C4-2B (cell line): ENCODE results near the gene ARL2BP.

ENCODE experiments used
- H3K27ac ChIP-seq: fragments of 450-650 bp; 2 replicates; pipeline ENCODE4 v1.5.1; 2017
- ZFX ChIP-seq: fragments of 450-650 bp; IDR thresholded peaks from 2 replicates; pipeline ENCODE4 v1.6.1; 2017
- TF ChIP-seq, protein P1 (sequence below): fragments of 450-650 bp; conservative IDR thresholded peaks from 2 replicates; pipeline ENCODE4 v1.5.1; 2017; ENCODE audit warnings: mild to moderate bottlenecking

ARL2BP gene

GRCh38 chr16:57258910-57259475 is 13.9 kb downstream of the ARL2BP start:
- no peak for TF ChIP-seq ZFX
- TF ChIP-seq, protein P1, sequence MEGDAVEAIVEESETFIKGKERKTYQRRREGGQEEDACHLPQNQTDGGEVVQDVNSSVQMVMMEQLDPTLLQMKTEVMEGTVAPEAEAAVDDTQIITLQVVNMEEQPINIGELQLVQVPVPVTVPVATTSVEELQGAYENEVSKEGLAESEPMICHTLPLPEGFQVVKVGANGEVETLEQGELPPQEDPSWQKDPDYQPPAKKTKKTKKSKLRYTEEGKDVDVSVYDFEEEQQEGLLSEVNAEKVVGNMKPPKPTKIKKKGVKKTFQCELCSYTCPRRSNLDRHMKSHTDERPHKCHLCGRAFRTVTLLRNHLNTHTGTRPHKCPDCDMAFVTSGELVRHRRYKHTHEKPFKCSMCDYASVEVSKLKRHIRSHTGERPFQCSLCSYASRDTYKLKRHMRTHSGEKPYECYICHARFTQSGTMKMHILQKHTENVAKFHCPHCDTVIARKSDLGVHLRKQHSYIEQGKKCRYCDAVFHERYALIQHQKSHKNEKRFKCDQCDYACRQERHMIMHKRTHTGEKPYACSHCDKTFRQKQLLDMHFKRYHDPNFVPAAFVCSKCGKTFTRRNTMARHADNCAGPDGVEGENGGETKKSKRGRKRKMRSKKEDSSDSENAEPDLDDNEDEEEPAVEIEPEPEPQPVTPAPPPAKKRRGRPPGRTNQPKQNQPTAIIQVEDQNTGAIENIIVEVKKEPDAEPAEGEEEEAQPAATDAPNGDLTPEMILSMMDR = no peak
- H3K27ac ChIP-seq = no peak overlapping the region

GRCh38 chr16:57260294-57260929 is 15.4 kb downstream of the ARL2BP start:
- no peak for TF ChIP-seq ZFX
- TF ChIP-seq, protein P1 = no peak
- no peak overlapping the region for H3K27ac ChIP-seq

DNA sequence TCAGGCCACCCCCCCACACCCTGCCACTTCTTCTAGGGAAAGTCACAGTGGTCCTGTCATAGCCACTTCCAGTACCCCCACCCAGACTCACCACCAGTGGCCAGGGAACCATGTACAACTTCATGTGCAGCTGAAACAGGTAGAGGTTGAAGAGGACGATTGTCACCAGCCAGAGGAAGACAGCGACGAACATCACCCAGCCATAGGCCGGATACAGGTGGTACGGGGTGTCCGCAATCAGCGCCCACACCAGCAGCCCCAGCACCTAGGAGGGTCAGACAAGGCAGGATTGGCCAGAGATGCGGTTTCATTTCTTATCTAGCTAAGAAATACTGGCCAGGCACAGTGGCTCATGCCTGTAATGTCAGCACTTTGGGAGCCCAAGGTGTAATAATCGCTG is 16.7 kb downstream of the ARL2BP start:
- no peak overlapping the region for H3K27ac ChIP-seq
- TF ChIP-seq ZFX = no peak
- TF ChIP-seq, protein P1 = no peak

DNA sequence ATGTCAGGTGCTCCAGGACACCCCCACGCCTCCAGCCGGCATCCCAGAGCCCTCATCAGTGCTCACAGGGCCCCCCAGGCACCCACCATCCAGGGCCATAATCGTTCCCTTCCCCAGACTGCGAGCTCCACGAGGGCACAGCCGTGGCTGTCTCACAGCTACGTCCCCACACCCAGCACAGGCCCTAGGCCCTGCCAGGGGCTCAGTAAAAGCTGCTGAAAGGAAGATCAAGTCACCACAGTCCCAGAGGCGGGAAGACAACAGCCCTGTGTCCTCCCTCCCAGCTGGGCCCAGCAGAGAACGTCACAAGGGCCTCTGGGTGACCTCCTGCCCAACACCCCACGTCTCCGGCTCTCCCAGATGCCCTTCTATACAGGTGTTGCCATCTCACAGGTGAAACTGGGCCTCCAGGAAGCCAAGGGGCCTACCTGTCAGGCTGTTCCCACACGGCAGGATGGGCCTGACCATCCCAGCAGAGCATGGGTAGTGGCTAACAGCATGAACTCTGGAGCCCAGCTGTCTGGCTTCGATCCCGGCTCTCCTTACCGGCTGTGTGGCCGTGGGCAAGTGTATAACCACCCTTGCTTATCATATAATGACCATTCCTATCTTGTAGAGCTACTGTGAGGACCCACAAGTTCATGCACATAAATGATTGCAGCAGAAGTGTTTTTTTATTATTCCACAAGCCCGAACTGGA is 17.9 kb downstream of the ARL2BP start:
- H3K27ac ChIP-seq = no peak overlapping the region

DNA sequence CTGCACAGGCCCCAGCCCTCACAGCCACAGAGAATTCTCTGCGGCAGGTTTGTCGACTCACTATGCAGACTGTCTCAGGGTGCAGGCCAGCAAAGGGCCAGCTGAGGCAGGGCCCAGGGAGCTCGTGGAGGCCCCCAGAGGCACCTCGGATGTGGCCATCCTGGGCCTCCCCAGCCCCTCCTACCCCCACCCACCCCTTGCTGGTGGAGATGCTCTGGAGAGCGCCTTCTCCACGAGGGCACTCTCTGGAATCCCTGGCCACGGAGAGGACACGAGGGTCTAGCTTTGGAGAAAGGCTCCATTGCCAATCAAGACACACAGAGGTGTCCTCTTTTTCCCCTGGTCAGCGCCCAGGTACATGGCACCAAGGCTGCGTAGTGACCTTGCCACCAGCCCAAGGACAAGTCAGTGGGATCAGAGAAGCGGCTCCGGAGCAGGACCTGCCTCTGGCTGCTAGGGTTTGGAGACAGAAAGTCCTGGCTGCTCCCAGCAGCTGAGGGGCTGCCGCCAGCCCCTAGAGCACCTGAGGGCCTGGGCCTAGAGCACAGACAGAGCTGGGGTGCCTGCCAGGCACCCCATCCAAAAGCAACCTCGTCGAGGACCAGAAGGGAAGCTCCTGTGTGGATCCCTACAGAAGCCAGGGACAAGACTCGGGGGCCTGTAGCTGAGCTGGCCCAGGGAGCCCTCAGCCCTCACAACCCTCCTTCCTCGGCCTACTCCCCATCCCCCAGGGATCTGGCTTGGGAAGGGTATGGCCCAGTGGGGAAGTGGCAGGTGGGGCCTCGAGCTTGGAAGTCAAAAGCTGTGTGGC is 18.7 kb downstream of the ARL2BP start:
- H3K27ac ChIP-seq = peak overlapping the region; percentile 56; the same call in 1 of the 2 replicates
- no peak for TF ChIP-seq ZFX
- TF ChIP-seq, protein P1 = no peak

More for the DNA sequence above, 17.9 kb downstream of the ARL2BP start:
- TF ChIP-seq, protein P1 = no peak
- no peak for TF ChIP-seq ZFX

GRCh38 chr16:57264381-57264780 is 19.3 kb downstream of the ARL2BP start:
- TF ChIP-seq, protein P1 = no peak
- no peak for TF ChIP-seq ZFX
- H3K27ac ChIP-seq = peak overlapping the region; percentile 56; the same call in 1 of the 2 replicates
